ENCODE data around the gene GBP2.
"Not testable (repeated sequence)": the region's sequence is repeated elsewhere in the genome, so short reads cannot be mapped to it uniquely, and the experiment has no call there.

The GBP2 gene

DNA sequence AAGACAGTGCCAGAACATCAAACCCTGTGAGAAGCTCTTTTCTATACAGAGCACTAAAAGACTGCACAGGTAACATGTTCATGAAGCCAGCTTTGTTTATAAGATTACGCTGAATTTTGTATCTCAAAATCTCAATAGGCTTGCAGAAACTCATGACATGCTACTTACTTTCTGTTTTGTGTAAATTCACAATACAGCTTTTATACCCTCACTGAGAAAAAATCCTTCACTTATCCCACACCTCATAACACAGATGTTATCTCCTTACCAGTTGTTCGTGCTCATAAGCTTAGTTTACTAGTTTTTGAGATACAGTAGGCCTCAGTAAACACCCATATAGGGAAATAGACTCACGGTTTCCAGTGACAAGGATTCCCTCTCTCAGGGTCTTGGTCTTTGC, 24.1 kb upstream of the GBP2 start:
- TF ChIP-seq POU2F2 (IDR thresholded peaks at IDR 0.05; ENCODE audit: low read depth, low read length) (no peak), POLR2A (IDR thresholded peaks at IDR 0.05; ENCODE audit: low read depth, low read length) (no peak), TAF1 (IDR thresholded peaks at IDR 0.05; ENCODE audit: low read depth, low read length) (no peak), POLR2AphosphoS5 (IDR thresholded peaks at IDR 0.05; ENCODE audit: low read depth, low read length) (no peak), SPI1 (IDR thresholded peaks at IDR 0.05; ENCODE audit: low read depth, low read length) (no peak)
- DNase-seq (ENCODE audit: insufficient read length, low spot score): no peak
- FAIRE-seq: no peak

DNA sequence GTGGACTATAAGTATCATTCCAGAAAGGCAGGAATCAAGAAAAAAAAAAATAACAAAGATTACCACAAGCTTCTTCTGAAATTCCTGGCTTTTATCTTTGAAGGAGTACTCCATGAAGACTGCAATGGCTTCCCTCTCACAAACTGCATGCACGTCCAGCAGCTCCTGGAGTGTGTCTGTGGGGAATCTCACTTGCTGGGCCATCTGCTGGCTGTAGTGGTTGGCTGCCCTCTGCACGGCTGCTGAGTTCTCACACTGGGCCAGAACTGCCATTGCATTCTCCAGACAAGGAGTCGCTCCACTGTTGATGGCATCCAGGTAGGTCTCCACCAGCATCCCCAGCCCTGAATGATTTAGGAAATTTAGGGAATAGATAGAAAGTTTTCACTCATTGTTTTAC, 23.3 kb upstream of the GBP2 start:
- DNase-seq (ENCODE audit: insufficient read length, low spot score) (no peak), FAIRE-seq (no peak)
- TF ChIP-seq SPI1 (IDR thresholded peaks at IDR 0.05; ENCODE audit: low read depth, low read length) (no peak), POLR2A (IDR thresholded peaks at IDR 0.05; ENCODE audit: low read depth, low read length) (no peak)

DNA sequence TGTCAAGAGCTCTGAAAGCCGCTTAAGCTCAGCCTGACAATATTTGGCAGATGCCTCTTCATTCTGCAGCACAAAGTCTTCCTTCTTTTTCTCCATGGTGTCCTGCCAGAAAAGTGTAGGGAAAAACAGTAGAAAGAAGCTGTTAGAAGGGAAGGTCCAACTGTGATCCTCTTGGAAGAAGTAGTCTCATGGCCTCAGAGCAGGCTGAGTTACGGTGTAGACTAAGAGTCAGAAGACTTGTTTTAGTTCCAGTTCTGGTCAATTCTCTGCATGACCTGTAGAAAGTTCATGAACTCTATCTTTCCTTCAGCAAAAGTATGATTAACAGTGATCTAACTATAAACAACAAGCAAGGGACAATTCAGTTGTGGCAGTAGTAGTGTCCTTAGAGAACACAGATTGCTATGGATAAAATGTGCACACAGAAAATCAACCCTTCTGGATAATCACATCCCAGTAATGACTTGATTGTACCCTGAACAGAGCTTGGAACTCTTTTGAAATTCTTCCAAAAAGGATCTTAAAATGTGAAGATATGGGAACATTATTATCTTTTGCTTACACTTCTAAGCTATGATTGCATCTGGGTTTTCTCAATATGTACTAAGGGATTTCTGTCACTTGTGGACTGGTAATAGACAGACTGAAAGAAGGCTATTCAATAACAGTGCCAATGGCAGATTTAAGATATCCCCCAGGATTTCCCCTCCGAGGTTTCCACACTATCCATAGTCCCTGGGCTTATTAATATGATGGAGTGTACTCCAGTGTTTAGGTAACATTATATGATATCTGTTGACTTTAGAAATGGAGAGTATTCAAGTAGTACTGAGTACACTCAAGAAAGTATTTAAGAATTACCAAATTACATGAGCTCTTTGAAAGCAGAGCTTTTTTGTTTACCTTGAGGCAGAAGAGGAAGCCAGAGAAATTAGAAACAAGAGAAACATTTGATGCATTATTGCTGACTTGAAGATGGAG, 22.1 kb upstream of the GBP2 start:
- FAIRE-seq (no peak), DNase-seq (ENCODE audit: insufficient read length, low spot score) (no peak)
- TF ChIP-seq POLR2A (IDR thresholded peaks at IDR 0.05; ENCODE audit: low read depth, low read length) (no peak), PAX5 (IDR thresholded peaks at IDR 0.05; ENCODE audit: insufficient read depth, low read length, severe bottlenecking) (no peak), POU2F2 (IDR thresholded peaks at IDR 0.05; ENCODE audit: low read depth, low read length) (no peak), TAF1 (IDR thresholded peaks at IDR 0.05; ENCODE audit: low read depth, low read length) (no peak), SPI1 (IDR thresholded peaks at IDR 0.05; ENCODE audit: low read depth, low read length) (no peak)

DNA sequence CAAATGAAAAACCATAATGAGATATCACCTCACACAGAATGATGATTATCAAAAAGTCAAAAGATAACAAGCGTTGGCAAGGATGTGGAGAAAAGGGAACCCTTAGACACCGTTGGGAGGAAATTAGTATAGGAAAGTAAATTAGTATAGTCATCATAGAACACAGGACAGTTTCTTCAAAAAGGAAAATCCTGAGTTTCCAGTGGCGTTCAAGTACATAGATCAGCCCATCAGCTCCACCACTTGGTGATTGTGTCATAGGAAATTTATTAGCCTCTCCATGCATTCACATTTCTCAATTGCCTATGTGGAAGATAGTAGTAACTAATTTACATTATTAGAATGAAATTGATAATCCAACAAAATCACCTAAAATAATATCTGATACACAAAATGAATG, 20.8 kb upstream of the GBP2 start:
- no peak for FAIRE-seq
- no peak for TF ChIP-seq POLR2AphosphoS5 (IDR thresholded peaks at IDR 0.05; ENCODE audit: low read depth, low read length)
- TF ChIP-seq POLR2A (IDR thresholded peaks at IDR 0.05; ENCODE audit: low read depth, low read length): no peak
- no peak for TF ChIP-seq SPI1 (IDR thresholded peaks at IDR 0.05; ENCODE audit: low read depth, low read length)
- no peak for TF ChIP-seq PAX5 (IDR thresholded peaks at IDR 0.05; ENCODE audit: insufficient read depth, low read length, severe bottlenecking)
- no peak for TF ChIP-seq TAF1 (IDR thresholded peaks at IDR 0.05; ENCODE audit: low read depth, low read length)
- no peak for TF ChIP-seq POU2F2 (IDR thresholded peaks at IDR 0.05; ENCODE audit: low read depth, low read length)

DNA sequence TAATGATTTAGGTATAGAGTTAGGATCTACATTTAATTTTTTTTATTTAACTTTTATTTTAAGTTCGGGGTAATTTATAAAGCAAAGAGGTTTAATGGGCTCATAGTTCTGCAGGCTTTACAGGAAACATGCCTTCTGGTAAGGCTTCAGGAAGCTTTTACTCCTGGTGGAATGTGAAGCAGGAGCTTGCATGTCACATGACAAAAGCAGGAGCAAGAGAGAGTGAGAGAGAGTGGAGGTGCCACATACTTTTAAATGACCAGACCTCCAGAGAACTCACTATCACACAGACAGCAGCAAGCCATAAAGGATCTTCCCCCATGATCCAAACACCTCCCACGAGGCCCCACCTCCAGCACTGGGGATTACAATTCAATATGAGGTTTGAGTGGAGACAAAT, 17.6 kb upstream of the GBP2 start:
- no peak for DNase-seq (ENCODE audit: insufficient read length, low spot score)

More for the DNA sequence above, 20.8 kb upstream of the GBP2 start:
- no peak for DNase-seq (ENCODE audit: insufficient read length, low spot score)

DNA sequence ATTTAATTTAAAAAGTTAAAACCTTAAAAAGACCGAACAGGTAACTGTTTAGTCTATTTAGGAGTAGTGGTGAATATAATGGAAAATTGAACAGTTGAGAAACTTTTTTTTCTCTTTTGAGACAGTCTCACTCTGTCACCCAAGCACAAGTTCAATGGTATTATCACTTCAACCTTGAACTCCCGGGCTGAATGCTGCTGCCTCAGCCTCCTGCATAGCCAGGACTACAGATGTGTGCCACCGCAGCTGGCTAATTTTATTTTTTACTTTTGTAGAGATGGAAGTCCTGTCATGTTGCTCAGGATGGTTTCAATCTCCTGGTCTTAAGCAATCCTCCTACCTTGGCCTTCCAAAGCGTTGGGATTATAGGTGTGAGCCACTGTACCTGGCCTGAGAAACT, 16.2 kb upstream of the GBP2 start:
- TF ChIP-seq POLR2A (IDR thresholded peaks at IDR 0.05; ENCODE audit: low read depth, low read length) (no peak), PAX5 (IDR thresholded peaks at IDR 0.05; ENCODE audit: insufficient read depth, low read length, severe bottlenecking) (no peak), POLR2AphosphoS5 (IDR thresholded peaks at IDR 0.05; ENCODE audit: low read depth, low read length) (no peak), POU2F2 (IDR thresholded peaks at IDR 0.05; ENCODE audit: low read depth, low read length) (no peak), SPI1 (IDR thresholded peaks at IDR 0.05; ENCODE audit: low read depth, low read length) (no peak), TAF1 (IDR thresholded peaks at IDR 0.05; ENCODE audit: low read depth, low read length) (no peak)
- FAIRE-seq (no peak), DNase-seq (ENCODE audit: insufficient read length, low spot score) (no peak)

More for the DNA sequence above, 17.6 kb upstream of the GBP2 start:
- no peak for FAIRE-seq
- TF ChIP-seq POLR2AphosphoS5 (IDR thresholded peaks at IDR 0.05; ENCODE audit: low read depth, low read length) (no peak), TAF1 (IDR thresholded peaks at IDR 0.05; ENCODE audit: low read depth, low read length) (no peak), PAX5 (IDR thresholded peaks at IDR 0.05; ENCODE audit: insufficient read depth, low read length, severe bottlenecking) (no peak), POLR2A (IDR thresholded peaks at IDR 0.05; ENCODE audit: low read depth, low read length) (no peak), SPI1 (IDR thresholded peaks at IDR 0.05; ENCODE audit: low read depth, low read length) (no peak), POU2F2 (IDR thresholded peaks at IDR 0.05; ENCODE audit: low read depth, low read length) (no peak)

DNA sequence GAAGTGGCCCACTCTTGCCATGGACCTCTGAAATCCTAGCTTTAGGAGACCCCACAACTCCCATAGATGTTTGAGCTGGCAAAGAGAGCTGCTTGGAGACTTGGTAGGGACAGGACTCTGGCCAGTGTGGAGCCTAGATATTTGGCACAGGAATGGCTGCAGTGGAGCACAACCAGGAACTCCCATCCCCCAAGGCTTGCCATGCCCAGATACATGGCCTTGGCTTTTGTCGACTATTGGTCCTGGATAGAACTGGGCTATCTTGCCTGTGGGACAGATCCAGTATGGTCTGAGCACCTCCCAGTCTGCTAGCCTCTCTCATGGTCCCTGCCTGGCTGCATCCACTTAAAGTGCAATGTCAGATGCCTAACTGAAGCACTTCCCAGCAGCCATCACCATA, 7.8 kb upstream of the GBP2 start:
- no peak for FAIRE-seq
- no peak for DNase-seq (ENCODE audit: insufficient read length, low spot score)
- TF ChIP-seq POLR2A (IDR thresholded peaks at IDR 0.05; ENCODE audit: low read depth, low read length) (no peak), TAF1 (IDR thresholded peaks at IDR 0.05; ENCODE audit: low read depth, low read length) (no peak), POU2F2 (IDR thresholded peaks at IDR 0.05; ENCODE audit: low read depth, low read length) (no peak), PAX5 (IDR thresholded peaks at IDR 0.05; ENCODE audit: insufficient read depth, low read length, severe bottlenecking) (no peak), SPI1 (IDR thresholded peaks at IDR 0.05; ENCODE audit: low read depth, low read length) (no peak), POLR2AphosphoS5 (IDR thresholded peaks at IDR 0.05; ENCODE audit: low read depth, low read length) (no peak)

DNA sequence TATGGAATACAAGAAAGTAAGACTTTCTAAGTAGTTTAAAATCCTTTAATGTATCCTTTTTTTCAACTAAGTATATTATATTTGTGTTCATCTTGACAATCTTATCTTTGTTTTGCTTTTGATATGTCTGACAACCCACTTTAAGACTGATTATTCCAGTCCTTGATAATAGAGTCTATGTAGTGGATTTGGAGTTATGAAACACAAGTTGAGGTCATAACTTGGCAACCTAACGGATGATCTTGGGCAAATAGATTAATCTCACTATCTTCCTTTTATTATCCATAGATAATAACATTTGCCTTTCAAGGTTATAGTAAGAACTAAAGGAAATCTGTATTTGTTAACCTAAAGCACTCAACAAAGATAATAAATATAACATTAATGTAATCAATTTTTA, 4.8 kb upstream of the GBP2 start:
- DNase-seq (ENCODE audit: insufficient read length, low spot score) (no peak), FAIRE-seq (no peak)
- TF ChIP-seq TAF1 (IDR thresholded peaks at IDR 0.05; ENCODE audit: low read depth, low read length) (no peak), SPI1 (IDR thresholded peaks at IDR 0.05; ENCODE audit: low read depth, low read length) (no peak), POLR2A (IDR thresholded peaks at IDR 0.05; ENCODE audit: low read depth, low read length) (no peak), PAX5 (IDR thresholded peaks at IDR 0.05; ENCODE audit: insufficient read depth, low read length, severe bottlenecking) (no peak), POU2F2 (IDR thresholded peaks at IDR 0.05; ENCODE audit: low read depth, low read length) (no peak), POLR2AphosphoS5 (IDR thresholded peaks at IDR 0.05; ENCODE audit: low read depth, low read length) (no peak)

DNA sequence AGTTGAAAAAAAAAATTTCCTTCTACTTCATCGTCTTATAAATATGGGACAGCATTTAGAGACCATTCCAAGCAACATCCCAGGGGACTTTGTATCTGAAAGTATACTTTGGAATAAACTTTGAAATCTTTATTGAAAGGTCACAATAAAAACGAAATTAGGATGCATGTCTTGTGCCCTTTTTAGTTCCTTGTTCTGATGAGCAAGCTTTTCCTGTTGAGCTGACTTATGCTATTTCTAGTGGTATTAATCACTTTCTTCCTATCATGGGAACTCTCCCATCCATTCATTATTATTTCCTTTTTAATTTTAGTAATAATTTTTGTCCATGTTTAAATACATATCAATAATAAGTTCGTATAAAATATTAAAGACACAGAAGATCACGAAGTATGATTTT, 4.0 kb upstream of the GBP2 start:
- DNase-seq (ENCODE audit: insufficient read length, low spot score) (no peak), FAIRE-seq (no peak)
- TF ChIP-seq POLR2A (IDR thresholded peaks at IDR 0.05; ENCODE audit: low read depth, low read length) (no peak), PAX5 (IDR thresholded peaks at IDR 0.05; ENCODE audit: insufficient read depth, low read length, severe bottlenecking) (no peak)

DNA sequence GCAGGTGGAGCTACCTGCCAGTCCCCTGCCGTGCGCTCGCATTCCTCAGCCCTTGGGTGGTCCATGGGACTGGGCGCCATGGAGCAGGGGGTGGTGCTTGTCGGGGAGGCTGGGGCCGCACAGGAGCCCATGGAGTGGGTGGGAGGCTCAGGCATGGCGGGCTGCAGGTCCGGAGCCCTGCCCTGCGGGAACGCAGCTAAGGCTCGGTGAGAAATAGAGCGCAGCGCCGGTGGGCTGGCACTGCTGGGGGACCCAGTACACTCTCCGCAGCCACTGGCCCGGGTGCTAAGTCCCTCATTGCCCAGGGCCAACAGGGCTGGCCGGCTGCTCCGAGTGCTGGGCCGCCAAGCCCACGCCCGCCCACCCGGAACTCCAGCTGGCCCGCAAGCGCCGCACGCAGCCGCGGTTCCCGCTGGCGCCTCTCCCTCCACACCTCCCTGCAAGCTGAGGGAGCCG, 2.1 kb upstream of the GBP2 start:
- not testable (repeated sequence) for FAIRE-seq; DNase-seq (ENCODE audit: insufficient read length, low spot score)

DNA sequence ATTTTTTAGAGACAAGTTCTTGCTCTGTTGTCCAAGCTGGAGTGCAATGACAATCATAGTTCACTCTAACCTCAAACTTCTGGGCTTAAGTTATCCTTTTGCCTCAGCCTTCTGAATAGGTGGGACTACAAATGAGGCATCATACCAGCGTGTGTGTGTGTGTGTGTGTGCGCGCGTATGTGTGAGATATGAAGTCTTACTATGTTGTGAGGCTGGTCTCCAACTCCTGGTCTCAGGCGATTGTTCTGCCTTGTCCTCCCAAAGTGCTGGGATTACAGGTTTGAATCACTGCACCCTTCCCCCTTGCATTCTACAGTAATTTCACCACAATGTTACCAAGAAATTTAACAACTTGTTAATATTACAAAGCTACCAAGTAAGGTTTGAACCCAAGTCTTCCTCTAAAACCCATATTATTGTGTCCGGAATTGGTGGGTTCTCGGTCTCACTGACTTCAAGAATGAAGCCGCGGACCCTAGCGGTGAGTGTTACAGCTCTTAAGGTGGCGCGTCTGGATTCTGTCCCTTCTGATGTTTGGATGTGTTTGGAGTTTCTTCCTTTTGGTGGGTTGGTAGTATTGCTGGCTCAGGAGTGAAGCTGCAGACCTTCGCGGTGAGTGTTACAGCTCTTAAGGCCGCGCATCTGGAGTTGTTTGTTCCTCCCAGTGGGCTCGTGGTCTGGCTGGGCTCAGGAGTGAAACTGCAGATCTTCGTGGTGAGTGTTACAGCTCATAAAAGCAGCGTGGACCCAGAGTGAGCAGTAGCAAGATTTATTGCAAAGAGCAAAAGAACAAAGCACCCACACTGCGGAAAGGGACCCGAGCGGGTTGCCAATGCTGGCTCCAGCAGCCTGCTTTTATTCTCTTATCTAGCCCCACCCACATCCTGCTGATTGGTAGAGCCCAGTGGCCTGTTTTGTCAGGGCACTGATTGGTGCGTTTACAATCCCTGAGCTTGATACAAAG, 970 bp upstream of the GBP2 start:
- FAIRE-seq; DNase-seq (ENCODE audit: insufficient read length, low spot score): not testable (repeated sequence)

All from GM12891 (cell line).